Stimulated activated CD8-positive, alpha-beta memory T cell treated with anti-CD3 and anti-CD28 coated beads, Interleukin-2, amount 100 ng/mL, for 1 hour (primary cell): ENCODE measurements around the gene ENTREP3.

Experiments used
- DNase-seq, 2 donors: peaks; one replicate each; pipeline ENCODE4 v3.0.0-alpha.2; 2020; ENCODE audit warnings: low read depth in 2 of 2

The ENTREP3 gene

DNA sequence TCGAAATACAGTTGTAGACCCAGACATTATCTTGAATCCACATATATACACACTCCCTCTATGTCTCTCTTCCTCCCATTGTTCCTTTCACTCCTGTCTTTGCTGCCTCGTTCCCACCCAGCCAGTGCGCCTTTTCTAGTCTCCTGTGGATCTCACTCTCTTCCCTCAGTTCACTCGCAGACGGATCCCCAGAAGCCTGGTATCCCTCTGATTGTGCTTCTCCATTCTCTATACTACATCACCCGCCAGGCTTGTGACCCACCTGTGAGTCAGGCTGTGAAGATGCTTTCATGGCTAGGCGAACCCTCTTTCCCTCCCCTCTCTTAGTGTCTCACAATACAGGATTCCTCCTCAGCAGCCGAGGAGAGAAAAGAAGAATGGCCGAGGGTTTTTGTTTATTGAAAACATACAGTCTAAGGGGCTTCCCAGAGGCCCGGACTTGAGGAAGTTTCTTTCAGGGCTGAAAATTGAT is 23.4 kb upstream of the ENTREP3 start:
- DNase-seq, result no peak

DNA sequence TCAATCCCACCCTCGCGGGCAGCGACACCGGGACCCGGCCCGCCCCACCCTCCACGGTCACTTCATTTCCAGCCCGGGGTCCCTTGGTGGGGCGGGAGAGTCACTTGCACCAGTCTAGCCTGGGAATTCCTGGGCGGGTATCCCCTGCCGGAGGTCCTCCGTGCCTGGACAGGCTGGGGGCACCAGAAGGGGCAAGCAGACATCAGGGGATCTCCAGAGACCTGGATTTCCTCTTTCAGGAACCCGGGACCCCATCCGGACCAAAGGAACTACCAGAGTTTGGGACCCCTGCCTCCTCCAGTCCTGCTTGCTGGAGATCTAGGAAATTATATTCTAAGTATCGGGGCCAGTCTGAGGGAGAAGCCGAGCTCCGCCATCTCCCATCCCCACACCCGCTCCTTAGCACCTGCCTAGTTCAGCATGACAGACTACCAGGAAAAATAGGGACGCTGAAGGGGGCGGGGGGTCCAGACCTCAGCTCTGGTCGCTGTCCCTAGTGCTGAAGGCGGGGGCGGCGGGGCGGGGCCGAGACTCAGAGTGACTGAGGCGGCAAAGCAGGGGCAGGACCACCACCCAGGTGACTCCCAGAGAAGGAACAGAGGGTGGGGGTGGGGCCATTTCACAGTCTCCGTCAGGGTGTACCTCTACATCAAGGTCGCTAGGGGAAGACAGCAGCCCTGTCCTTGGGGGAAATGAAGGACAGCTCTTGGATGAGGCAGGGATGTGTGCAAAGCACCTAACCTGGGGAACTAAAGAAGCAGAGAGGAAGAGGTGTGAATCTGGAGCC is 22.8 kb upstream of the ENTREP3 start:
- peak; percentile 42 to 44 for DNase-seq

DNA sequence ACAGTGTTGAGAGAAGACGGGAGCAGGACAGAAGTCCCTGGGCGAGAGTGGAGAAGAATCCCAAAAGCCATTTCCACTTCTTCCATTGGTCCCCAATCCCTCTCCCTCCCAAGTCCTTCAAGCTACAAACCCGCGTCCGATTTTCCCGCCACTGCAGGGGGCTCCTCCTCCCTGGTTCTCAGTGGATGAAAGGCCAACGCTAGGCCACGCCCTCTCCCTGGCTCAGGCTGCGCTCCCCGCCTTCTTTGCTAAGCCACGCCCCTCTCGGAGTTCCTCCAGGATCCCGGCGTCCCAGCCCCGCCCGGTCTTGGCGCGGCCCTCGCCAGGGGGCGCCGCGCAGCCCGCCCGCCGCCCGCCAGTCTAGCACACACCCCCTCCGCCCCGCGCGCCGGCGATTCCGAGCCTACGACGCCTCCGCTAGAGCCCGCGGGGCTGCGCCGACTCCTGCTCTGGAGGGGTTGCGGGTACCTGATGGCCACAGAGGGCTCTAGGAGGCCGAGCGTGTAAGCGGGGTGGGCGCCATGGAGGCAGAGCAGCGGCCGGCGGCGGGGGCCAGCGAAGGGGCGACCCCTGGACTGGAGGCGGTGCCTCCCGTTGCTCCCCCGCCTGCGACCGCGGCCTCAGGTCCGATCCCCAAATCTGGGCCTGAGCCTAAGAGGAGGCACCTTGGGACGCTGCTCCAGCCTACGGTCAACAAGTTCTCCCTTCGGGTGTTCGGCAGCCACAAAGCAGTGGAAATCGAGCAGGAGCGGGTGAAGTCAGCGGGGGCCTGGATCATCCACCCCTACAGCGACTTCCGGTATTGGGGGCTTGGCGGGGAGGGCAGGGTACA is 22.0 kb upstream of the ENTREP3 start, which contains the start of gene HCN3:
Gene HCN3, plus strand, starts transcription at position 394 of the 832 bp plus-strand sequence. Its CDS starts 128 bp downstream, at position 522.
- DNase-seq, result peak; percentile 76 to 88

DNA sequence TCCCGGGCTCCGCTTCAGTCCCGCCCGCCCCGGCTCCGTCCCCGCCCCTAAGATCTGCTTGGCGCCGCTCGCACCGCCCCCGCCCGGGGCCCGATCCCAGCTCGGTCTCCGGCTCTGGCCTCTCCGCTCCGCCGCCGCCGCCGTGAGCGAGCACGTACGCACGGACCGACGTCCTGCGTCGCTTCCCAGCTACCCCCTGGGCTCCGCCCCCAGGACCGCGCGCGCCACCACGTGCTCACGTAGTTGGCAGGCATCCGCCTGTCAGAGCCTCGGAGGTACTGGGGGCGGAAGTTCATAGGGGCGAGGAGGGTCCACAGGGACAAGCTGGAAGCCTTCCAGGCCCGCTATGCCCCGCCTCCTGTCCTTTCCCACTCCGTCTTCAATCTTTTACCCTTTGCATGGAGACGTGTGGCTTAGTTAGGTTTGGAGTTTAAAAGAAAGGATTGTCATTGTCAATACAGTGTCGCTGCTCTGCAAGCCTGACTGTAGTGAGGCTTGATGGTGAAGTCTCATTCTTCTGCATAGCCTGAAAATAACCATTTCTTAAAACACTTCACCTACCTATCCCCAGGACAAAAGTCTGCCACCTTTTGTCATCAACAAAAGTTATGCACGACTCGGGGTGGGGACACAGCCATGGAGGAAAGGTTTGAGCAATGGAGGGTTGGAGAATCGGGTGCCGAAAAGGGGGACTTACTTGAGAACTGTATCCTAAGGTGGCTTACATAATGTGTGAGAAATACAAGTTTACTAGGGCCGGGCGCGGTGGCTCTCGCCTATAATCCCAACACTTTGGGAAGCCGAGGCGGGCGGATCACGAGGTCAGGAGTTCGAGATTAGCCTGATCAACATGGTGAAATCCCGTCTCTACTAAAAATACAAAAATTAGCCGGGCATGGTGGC is 18.3 kb upstream of the ENTREP3 start, which contains the start of gene CLK2:
Gene CLK2, minus strand, starts transcription at position 162 of the 903 bp plus-strand sequence. CDS start 2,527 bp downstream, outside the sequence.
- peak; percentile 88 to 91 for DNase-seq

DNA sequence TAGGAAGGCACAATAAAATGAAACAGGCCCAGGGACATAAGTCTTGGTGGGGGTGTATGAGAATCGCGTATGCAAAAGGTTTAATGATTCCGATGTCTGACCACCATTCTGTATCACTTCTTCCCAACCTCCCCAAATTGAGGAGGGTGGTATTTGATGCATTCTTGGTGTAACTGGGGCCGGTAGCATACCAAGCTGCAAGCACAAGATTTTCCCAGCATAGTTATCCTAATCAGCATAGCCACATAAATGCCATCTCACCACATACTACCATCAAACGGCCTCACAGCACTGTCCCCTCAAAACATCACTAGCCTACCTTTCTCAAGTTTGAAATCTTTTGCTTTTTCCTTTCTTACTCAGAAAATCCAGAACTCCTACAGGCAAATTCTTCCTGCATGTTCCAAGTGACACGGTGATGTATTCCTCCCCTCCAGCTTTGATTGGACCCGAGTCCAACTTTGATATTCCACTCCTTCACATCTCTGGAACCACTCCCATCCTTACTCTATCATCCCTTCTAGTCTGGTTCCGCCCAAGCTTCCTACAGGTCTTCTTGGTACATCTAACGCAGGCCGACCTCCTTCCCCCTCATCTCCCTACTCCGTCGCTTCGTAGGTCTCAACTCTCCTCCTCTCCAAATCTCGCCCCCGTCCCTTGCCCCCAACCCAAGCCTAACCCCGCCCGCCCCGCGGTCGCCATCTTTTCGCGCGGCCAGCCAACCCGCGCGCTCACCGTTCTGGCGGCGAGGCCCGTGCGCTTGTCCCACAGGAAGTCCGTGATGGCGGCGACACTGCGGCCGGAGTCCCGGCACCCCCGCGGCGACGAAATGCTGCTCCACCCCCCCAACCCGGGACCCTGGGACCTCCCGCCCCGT is 17.4 kb upstream of the ENTREP3 start:
- no peak for DNase-seq

DNA sequence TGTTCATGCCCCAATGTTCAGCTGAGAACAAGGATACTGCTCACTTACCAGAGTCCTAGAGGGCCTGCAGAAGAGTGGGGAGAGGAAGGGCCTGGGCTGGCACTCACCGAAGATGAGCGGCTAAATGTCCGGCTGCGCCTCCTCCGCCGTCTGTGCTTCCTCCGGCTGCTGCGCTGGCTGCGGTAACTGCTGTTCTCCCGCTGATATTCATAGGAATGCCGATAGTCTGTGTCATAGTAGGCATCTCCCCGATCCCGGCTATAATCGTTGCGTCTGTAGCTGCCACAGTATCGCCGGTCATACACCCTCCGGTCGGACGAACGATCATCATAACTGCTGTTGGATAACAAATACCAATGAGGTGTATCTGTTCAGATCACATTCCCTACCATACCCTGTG is 14.1 kb upstream of the ENTREP3 start:
- no peak for DNase-seq

DNA sequence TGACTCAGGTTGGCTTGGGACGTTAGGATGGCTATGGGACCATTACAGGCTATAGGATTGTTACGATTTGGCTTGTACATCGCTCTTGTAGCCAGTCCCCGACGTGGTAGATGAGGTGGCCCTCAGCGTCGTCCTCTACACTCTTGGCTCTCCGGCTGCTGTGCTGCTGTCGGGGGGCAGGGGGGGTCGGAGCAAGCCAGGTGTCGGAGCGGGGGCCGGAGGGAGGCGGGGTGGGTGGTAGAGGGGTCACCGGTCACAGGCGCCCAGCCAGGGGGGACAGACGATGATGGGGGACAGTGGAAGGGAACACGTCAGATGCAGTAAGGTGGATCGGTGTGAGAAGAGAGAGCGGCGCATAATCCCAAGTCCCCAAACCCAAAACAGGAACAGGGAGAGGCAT is 13.3 kb upstream of the ENTREP3 start:
- DNase-seq, result no peak

DNA sequence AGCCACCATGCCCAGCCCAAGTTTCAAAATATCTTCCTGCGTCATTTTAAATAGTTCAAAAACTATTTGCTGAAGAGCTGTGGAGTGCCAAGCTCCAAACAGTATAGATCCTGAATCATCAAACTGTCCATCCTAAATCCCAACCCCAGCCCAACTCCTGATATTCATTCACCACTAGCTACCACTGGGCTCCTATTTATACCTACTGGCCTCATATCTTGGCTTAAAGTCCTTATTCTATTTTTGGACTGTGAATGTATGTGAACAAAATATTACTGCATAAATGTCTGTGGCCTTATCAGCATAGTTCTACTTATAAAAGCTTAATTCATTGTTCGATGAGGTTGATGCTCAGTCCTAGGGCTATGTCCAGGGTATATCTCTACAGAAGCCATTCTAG is 12.1 kb upstream of the ENTREP3 start:
- DNase-seq, result no peak

DNA sequence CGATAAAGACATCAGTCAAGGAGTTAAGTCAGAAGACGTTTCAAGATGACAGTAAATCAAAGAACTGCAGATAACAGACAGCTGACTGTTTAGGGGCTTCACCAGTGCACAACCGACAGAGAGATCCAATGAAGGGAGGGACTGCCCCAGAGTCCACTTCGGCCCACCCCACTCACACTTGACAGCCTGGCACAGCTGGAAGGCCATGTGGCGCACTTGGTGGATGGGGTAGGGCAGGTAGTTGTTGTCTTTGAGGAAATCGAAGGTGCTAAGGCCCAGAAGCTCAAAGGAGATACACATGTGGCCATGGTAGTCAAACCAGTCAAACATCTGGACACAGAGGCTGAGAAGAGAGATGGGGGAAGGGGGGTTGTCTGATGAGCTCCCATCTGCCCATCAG is 11.3 kb upstream of the ENTREP3 start:
- DNase-seq, result no peak

DNA sequence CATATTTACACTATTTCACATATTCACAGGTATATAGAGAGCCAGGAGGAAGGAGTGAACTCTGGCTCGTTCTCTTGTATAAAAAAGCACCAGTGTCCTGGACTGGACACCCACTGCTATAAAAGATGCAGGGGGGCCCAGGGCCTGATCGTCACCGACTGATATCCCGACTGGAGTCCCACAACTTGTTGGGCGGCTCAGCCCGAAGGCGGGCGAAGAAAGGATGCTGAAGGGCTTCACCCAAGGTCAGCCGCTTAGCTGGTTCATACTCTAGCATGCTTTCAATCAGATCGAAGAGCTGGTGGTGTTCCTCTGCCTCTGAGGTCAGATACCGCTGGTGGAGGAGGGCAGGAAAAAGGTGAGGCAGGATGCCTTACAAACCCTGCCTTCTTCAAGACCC is 7.8 kb upstream of the ENTREP3 start:
- DNase-seq, result no peak

DNA sequence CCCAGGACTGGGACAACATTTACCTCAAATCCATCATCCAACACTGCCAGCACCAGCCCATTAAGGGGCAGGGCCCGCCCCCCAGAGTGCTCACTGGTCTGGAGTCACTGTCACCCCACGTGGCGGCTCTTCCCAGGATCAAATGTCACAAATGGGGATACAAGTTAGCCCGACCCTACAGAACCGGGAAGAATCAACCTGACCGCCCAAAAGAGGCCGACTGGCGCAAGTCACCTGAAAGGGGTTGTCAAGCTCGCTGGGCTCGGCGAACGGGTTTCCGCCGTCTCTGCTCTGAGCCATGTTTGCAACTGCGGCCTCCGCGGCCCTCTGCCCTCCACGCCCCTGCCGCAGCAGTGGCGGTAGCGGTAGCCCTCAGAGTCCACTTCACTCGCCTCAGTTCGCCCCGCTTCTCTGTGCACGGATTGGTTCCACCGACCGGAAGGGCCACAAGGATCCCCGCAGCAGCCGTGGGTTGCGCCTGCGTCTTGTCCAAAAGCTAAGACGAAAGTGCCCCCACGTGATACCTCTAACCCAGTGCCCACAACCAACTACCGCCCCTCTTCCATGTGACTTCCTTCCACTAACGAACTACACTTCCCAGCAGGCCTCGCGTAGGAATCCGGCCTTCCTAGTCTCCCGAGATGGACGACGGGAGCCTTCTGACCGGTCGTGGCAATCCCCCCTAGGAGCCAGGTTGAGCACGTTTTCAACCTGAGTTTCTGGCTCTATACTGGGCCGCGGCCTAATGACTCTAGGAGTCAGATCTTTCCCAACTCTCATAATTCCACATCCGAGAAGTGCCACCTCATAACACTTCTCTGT is 6.8 kb upstream of the ENTREP3 start, which contains the start of gene SCAMP3:
Gene SCAMP3, minus strand, starts transcription at position 509 of the 822 bp plus-strand sequence. Its CDS starts 209 bp downstream, at position 300.
- peak; percentile 72 to 75 for DNase-seq

DNA sequence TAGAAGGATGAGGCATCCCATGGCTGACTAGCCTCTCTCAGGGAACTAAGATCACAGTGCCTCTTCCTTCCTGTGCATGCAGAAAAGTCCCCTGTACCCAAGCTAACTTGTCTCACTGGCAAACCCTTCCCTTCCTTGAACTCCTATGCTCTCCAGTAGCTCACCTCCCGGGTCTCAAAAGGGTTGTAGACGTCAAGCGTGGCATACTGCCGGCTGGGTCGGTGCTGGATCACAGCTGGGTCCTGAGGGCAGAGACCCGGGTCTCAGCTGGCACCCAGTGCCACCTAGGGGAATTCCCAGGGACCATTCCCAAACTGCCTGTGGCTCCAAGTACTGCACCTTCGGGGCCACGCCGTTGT is 6.2 kb upstream of the ENTREP3 start:
- no peak for DNase-seq

DNA sequence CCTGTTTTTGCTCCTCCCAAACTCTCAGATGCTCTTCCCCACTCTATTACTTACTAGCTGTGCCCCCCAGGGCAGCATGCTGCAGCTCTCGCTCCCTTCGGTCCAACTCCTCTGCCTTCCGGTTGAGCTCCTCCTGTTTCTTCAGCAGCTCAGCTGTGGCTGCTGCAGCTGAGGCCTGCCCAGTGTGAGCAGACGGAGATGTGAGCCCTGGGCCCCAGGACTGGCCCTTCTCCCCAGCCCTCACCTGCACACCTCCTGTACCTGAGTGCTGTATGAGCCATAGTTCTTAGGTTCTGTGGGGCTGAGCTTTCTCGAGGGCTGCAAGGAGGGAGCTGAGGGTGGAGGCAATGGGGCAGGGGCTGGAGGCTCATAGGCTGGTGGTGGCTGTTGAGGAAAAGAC is 5.0 kb upstream of the ENTREP3 start:
- no peak for DNase-seq

DNA sequence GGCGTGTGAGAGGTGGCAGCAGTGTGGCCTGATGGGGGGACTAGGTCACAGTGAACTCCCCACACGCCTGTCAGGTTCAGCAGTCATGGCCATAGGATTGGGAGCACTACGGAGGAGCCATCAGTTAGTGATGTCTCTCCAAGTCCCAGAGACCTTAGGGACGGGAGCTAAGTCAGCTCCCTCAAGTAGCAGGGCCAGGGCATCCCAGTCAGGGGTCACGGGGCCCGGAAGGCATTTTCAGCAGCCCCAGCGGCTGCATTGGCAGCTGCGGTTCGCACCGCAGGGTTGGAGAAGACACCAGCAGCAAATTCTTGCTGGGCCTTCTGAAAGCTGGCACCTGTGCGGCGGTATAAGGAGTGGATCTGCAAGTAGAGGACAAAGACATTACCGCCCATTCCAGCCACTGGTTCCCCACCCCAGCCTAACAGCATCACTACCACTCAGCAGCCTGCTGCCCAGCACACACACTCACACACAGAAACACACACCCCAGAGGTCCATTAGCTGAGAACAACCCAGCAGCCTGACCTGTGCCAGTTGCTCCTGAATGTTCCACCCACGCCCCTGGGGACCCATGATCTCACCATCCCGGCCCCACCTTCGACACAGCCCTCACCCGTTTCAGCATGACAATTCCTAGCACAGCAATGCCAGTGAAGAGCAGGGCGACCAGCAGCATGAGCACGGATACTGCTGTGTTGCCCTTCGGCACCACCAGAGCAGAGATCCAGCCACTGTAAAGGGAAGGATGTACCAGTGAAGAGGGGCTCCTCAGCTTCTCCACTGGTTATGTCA is 972 bp upstream of the ENTREP3 start:
- no peak for DNase-seq

DNA sequence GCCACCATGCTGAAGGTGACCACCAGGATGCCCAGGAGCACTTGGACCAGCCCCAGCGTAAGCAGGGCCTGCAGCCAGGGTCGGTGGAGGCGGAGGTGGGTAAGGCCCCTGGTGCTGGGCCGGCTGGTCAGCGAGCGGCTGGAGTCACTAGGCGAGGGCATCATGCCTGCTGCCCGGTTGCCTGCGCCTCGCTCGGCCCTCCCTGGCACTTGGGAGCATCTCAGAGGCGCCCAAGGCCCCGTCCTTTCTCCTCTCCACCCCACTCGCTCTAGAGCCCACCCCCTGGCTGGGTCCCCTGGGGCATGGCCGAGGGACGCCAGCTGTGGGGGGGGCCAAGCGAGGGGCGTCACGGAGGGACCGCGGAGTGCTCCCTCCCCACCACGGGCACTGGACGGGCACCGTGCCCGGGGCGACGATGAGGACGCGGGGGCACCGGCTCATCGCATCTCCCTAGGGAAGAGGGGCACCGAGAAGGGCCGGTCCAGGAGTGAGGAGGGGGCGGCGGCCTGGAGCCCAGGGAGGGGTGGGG is 505 bp downstream of the ENTREP3 start:
- DNase-seq, result no peak

DNA sequence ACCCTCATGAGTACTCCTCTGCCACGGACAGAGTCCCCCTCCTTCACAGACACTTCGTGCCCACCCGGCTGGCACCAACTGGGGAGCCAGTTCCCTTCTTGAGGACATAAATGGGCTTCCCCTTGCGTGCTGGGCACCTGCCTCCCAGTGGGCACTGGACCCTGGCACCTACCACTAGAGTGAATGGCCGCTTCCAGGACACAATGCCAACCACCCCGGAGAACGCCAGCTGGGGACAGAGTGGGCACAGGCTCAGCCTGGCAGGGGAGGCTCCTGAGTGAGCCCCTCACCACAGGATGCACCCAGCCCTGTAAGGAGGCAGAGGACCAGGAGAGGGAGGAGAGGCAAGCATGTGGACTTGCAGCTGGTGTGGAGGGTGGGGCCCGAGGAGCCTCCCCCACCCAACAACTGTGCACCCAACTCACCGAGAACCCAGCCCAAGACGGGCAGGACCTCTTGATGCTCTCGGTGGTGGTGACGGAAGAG is 1.0 kb downstream of the ENTREP3 start:
- DNase-seq, result no peak

DNA sequence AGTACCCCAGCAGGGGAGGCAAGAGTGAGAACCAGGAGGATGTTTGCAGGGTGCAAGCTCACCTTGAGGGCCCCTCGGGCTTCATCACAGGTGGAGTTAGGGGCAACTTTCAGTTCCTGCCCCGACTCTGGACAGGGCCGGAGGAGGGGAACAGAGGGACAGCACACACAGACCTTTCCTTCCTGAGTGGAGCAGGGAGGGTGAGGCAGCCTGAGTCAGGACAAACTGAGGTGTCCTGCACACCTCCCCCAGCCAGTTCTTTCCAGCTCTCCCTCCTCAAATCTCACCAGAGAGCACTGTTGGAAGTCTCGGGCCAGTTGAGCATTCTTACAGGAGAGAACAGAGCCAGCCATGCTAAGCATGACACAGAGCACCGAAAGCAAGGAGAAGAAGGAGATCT is 1.5 kb downstream of the ENTREP3 start:
- DNase-seq, result no peak

DNA sequence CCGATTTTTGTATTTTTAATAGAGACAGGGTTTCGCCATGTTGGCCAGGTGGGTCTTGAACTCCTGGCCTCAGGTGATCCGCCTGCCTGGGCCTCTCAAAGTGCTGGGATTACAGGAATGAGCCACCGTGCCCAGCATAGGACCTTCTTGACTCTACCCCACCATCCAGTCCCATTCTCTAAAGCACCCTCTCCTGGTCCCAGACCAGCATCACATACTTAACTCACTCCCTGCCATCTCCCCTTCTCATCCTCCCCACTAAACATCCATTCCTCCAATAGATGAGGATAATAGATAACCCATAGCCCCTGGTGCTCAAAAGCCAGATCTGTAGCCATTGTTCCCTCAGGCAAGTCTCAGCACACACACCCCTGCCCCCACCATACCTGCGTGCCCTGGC is 2.1 kb downstream of the ENTREP3 start:
- DNase-seq, result no peak
